ENCODE data around the gene CFAP45.

CFAP45 gene

DNA sequence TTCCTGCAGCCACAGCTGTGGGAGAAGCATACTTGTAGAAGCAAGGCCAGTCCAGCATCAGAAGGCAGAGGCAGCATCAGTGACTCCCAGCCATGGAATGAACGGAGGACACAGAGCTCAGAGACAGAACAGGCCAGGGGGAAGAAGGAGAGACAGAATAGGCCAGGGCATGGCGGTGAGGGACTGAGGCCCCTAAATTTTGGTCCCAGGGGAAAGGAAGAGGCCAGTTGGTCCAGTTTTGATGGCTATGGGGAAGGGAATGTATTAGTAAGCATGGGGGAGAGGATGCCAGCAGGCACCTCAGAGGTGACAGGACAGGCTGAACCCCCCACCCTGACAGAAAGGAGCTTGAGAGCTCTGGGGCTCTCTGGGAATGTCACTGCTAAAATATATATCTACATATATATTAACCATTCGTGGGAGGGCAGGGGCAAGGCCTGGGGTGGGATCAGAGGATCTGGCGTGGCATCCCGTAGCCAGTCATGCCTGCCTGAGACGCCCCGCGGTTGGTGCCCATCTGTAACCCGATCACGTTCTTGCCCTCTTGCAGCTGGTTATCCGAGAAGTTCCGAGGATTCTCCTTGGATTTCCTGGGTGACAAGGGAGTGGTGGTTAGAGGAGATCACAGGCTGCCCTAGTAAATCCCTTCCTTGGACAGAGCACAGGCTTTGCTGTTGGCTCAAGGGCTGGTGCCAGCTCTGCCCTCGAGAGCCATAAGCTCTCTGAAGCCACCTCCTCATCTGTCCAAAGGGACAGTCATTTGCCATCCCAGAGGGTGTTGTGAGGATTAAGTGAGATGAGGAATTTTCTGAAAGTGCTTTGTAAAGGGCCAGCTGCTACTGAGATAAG, 18.6 kb upstream of the CFAP45 start:
- H3K4me3 ChIP-seq (ENCODE audit: control insufficient read depth, low read depth, low read length): no peak overlapping the region
- DNase-seq (ENCODE audit: low read depth): no peak
- TF ChIP-seq, protein P1, sequence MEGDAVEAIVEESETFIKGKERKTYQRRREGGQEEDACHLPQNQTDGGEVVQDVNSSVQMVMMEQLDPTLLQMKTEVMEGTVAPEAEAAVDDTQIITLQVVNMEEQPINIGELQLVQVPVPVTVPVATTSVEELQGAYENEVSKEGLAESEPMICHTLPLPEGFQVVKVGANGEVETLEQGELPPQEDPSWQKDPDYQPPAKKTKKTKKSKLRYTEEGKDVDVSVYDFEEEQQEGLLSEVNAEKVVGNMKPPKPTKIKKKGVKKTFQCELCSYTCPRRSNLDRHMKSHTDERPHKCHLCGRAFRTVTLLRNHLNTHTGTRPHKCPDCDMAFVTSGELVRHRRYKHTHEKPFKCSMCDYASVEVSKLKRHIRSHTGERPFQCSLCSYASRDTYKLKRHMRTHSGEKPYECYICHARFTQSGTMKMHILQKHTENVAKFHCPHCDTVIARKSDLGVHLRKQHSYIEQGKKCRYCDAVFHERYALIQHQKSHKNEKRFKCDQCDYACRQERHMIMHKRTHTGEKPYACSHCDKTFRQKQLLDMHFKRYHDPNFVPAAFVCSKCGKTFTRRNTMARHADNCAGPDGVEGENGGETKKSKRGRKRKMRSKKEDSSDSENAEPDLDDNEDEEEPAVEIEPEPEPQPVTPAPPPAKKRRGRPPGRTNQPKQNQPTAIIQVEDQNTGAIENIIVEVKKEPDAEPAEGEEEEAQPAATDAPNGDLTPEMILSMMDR (conservative IDR thresholded peaks at IDR 0.05; ENCODE audit: control insufficient read depth, insufficient read depth, low read depth, low read length): no peak

DNA sequence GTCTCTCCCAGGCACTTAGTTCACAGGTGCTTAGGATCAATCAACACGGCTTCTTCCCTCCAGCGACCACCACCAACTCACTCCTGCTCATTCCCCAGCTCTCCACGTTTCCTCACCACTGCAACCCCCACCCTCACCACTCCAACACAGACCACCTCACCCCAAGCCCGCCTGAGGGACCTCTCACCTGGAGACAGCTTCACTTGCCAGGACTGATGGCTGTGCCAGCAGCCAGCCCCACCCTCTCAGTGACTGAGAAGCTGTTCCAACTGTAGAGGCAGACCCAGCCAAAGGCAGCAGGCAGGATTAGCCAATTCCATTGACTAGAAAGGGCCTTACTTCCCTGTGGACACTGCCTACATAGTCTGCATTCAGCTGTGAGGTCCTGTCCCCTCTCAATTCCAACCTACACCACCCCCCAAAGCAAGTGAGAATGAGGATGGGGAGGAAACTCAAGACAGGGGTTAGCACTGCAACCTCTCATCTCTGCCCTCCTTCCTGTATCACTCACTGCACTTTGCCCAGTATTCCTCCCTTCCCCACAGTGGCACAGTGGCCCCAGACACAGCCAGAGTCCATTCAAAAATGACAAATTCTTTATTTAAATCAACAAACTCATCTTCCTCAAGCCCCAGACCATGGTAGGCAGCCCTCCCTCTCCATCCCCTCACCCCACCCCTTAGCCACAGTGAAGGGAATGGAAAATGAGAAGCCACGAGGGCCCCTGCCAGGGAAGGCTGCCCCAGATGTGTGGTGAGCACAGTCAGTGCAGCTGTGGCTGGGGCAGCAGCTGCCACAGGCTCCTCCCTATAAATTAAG, 17.8 kb upstream of the CFAP45 start:
- no peak overlapping the region for H3K4me3 ChIP-seq (ENCODE audit: control insufficient read depth, low read depth, low read length)
- TF ChIP-seq, protein P1 (conservative IDR thresholded peaks at IDR 0.05; ENCODE audit: control insufficient read depth, insufficient read depth, low read depth, low read length): no peak
- no peak for DNase-seq (ENCODE audit: low read depth)

DNA sequence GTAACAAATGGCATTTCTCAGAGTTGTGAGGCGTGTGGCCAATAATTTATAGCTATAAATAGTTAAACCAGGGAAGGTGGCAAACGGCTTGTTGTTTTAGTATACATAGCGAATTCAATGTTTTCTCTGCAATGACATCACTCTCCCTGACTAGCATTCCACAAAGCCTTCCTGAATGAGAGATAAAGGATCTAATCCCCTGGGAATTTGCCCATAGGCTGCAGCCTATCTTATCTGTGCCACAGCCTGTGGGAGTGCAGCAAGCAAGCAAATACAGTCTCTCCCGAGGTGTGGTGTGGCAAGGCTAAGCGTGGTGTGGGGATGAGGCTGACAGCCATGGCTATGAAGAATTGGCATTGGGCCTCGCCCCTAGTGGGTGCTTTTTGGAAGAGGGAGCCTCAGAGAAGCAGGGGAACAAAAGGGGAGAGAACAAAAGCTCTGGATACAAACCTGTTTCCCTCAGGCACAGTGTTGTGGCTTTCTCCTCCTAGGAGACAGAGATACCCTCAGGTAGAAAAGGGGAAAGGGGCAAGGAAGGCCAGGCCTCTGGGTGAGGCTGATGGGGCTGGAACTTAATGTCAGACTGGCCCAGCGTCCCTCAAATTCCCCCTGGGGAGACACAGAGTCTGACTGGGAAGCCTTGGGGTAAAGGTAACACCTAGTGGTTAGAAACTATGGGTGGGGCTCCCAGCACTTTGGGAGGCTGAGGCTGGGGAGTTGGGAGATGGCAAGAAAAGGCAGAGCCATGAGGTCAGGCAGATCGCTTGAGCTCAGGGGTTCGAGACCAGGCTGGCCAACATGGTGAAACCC, 16.5 kb upstream of the CFAP45 start:
- peak; percentile 56 for DNase-seq (ENCODE audit: low read depth)

DNA sequence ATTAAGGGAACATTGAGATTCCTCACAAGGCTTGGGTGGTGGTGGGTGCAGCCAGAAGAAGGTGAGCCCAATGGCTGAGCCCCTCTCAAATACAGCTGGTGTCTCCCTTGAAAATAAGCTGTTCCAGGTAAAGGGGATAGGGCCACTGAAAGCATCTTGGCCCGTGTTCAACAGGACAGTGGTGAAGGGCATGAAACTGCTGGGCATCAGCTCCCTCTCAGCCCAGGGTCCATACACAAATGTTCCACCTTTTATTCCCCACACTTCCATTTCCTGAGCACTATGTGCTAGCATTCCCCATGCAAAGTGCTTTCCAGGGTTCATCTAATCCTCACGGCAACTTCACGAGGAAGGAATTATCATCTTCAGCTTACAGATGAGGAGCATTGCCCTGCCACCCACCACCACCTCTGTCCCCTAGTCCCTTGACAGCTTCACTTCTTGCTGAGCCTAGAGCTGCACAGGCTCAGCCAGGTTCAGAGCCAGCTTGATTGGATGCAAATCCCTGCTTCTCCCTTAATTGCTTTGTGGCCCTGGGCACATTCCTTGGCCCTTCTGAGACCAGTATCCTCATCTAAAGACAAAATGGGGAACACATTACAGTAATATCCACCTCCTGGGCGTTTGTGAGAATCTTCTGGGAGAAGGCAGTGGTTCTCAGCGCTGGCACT, 15.7 kb upstream of the CFAP45 start:
- TF ChIP-seq, protein P1 (conservative IDR thresholded peaks at IDR 0.05; ENCODE audit: control insufficient read depth, insufficient read depth, low read depth, low read length): no peak
- no peak overlapping the region for H3K4me3 ChIP-seq (ENCODE audit: control insufficient read depth, low read depth, low read length)
- no peak for DNase-seq (ENCODE audit: low read depth)

More for the DNA sequence above, 16.5 kb upstream of the CFAP45 start:
- TF ChIP-seq, protein P1 (conservative IDR thresholded peaks at IDR 0.05; ENCODE audit: control insufficient read depth, insufficient read depth, low read depth, low read length): no peak
- no peak overlapping the region for H3K4me3 ChIP-seq (ENCODE audit: control insufficient read depth, low read depth, low read length)

DNA sequence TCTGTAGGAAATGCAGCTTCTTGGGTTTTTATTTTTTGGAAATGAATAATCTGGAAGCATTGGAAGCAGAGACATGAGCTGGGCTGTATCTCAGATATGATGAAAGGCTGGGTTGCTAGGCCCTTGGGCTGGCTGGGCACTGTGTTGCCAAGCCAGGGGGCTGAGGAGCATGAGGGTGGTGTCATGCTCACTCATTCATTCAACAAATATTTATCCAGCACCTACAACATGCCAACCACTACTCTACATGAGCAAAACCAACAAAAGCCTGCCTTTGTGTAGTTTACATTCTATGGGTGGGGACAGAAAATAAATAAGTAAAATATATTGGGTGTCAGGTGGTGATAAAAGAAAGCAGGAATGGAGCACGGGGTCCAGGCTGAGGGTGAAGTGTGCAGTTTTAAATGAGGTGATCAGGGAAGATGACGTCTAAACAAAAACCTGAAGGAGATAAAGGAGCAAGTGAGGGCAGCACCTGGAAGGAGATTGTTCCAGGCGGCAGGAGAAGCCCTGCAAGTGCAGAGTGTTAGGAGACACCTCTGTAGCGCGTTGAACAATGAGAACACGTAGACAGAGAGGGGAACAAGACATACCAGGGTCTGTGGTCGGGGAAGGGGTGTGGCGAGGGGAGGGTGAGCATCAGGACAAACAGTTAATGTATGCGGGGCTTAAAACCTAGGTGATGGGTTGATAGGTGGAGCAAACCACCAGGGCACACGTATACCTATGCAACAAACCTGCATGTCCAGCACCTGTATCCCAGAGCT, 14.5 kb upstream of the CFAP45 start:
- DNase-seq (ENCODE audit: low read depth): no peak
- TF ChIP-seq, protein P1 (conservative IDR thresholded peaks at IDR 0.05; ENCODE audit: control insufficient read depth, insufficient read depth, low read depth, low read length): no peak
- no peak overlapping the region for H3K4me3 ChIP-seq (ENCODE audit: control insufficient read depth, low read depth, low read length)
